GM18526 (cell line): Measurements from ENCODE around the gene P2RY14.

Source experiments
- POLR2A ChIP-seq: IDR thresholded peaks from 3 replicates; pipeline ENCODE4 v1.6.1; 2011; ENCODE audit not compliant: insufficient read length; ENCODE audit errors: extremely low read depth

Gene P2RY14

DNA sequence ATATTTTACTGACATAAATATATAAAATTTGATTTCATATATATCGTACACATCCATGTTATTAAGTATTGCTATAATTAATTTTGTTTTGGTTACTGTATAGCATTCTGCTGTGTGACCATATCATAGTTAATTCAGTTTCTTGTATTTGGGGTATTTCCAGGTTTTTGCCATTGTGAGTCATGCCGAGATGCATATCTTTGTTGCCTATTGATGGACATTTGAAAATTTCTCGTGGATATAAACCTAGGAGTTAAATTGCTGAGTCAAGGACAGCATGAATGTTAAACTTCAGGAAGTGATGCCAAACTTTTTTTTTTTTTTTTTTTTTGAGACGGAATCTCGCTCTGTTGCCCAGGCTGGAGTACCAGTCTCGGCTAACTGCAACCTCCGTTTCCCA, 41.6 kb downstream of the P2RY14 start:
- no peak for TF ChIP-seq POLR2A

DNA sequence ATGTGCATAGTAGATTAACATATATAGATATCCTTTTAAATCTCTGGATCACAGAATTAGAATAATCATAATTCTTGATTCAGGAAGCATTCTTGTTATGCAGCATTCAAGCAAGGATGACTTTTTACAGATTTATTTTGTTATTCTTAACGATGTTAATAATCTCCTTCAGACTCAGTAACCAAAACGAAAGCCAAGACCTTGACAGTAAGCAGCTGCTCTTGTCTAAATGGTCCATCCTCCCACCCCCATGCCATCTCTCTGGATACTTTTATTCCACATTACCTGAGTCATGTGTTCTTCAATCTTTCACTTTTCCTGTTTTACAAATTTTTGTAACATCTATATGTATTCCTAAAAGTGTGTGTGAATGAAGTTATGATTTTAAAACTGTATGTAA, 42.0 kb downstream of the P2RY14 start:
- no peak for TF ChIP-seq POLR2A

DNA sequence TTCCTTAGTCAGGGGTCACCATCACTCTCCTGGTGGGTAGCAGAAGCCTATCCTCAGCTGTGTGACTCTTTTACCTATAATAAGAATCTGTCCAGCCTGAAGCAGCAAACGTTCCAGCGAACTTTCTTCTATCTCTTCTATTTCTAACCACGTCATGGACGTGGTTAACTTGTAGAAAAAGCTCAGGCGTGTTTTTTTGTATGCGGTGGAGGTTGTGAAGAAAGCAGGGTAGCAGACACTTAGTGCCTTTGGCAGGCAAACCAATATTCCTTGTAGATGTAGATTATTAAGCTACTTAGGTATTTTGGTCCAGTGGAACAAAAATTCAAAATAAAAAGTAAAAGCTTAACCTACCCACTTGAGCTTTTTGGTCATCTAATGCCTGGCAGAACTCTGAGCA, 43.5 kb downstream of the P2RY14 start:
- no peak for TF ChIP-seq POLR2A

DNA sequence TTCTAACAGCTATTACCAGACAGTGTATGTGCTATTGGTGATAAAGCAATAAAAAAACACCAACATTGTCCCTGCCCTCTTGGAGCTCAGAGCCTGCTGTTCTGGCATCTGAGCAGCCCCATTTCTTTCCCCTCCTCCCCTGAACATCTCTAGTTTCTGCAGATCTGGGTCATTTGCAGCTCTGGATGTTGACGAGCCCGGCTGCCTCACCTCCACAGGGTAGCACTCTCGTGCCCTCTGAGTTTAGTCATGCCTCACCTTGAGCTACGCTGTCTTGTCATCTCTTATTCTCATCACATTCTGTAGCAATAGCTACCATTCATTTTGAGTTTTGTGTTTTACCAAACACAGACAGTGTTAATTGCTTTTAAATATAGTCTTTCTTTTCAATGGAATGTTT, 45.4 kb downstream of the P2RY14 start:
- no peak for TF ChIP-seq POLR2A

DNA sequence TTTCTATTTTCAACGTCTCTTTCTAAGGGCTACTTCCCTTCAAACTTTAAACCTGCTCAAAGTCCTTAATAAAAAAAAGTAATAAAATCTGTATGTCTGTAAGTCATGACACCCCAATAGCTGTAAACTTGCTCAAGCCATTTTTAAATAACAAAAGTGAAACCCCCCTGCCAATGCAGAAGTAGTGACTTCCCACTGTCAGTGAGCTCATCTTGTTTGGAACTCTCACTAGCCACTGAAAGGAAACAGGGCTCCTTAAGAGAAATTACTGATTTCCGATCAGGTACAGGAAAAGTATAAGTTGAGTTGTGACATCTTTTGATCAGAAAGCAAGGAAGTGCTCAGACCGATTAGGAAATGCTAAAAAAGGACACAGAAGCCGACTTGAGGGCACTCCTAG, 47.7 kb downstream of the P2RY14 start:
- no peak for TF ChIP-seq POLR2A

DNA sequence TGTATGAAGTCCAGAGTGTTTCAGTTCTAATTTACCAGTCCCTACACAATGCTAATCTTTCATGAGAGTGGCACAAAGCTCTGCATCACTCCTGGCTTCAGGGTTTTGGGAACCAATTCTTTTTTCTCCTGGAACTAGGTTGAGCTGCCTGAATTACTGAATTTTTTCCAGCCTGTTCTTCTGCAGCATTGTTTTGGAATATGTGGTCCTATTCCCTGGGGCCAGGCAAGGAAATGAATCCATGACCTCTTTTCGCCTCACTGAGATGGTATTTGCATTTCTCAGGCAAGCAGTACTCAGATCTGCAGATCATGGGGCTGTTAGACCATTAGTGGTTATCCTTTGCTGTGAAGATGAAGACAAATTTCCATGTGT, 49.7 kb downstream of the P2RY14 start:
- no peak for TF ChIP-seq POLR2A

DNA sequence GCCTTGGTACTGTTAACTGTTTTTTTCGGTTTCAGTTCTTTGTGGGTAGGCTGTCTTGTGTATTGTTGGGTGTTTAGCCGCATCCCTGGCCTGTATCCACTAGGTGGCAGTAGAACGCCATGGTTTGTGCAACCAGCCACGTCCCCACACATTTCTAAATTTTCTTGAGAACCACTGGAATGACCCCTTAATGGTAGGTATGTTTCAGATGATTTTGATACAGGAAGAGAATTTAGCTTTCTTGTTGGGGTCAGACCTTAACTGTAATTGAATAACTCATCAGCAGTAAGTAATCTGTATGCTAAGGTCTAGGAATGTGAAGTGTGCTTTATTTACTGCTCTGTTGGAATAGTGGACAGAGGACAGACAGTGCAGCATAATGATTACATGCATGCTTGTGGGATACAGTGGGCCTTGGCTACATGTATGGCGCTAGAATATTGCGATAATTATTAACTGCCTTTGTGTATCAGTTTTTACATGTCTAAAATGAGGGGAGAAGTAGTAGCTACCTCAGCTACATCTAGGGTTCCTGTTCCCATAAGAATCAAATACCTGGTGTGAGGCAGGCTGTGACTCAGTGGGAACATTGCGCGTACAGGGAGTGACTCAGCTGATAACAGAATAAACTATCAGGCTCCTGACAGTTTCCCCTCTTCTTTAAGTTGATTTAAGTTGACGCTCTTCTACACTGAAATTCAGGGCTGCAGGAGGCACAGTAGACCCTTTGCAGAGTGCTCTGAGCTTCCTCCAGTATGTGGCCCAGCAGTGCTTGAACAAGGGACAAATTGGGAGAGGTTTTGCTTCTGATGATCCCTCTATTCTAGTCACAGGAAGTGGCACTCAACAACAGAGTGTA, 50.3 kb downstream of the P2RY14 start:
- no peak for TF ChIP-seq POLR2A

DNA sequence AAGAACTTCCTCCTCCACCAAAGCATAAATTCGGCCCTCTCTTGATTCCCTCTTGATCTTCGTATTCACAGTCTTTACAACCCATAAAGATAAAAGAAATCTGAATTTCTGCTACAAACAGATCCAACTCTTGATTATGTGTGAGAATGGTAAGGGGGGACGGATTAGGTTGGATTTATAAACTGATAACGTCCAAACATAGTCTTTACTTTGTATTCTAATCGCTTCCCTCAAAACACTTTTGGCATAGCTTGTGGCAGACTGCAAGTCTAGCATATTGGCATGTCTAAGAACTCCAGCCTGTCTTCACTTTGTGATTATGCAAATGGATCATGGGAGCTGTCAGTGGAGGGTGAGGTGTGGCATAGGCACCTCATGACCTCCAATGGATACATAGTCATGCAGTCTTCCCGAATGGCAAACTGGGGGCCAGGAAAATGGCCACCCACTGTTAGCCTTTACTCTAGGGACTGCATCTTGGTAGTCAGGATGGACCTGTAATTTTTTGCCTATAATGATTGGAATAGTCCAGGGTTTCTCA, 51.0 kb downstream of the P2RY14 start:
- no peak for TF ChIP-seq POLR2A

DNA sequence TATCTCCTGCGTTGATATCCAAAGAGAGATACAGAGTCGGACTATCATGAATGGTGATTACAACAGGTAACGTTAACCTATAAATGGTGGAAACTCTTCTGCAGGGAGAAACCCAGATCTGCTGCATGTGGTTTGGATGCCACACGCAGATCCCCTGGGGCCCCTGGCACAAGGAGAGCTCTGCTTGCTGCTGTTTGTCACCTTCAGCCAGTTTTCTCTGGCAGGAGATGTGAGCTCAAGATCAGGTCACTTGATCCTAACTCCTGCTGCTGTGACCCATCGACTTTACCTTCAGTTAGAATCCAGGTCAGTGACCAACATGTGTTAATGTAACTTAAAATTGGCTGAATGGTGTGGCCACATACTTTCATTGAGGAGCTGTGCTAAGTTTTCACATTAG, 51.5 kb downstream of the P2RY14 start:
- TF ChIP-seq POLR2A, result no peak

DNA sequence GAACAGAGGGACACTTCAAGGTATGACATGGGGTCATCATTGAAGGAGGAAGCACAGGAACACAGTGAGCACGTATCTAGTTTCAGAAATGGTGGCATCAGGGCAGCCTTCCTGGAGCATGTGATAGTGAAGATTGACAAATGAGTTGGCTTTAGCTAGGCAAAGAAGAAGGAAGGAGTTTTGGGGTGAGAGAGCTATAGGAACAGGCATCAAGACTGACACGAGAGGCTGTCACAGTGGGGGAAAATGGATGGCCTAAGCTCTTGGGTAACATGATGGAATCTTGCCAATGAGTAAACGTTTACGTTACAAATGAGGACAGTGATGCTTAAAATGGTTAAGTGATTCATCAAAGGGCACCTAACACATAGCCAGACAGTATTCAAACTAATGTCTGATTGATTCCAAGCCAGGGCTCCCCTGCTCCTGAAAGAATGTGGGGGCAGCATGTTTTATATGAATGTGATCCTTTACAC, 52.2 kb downstream of the P2RY14 start:
- TF ChIP-seq POLR2A, result no peak

DNA sequence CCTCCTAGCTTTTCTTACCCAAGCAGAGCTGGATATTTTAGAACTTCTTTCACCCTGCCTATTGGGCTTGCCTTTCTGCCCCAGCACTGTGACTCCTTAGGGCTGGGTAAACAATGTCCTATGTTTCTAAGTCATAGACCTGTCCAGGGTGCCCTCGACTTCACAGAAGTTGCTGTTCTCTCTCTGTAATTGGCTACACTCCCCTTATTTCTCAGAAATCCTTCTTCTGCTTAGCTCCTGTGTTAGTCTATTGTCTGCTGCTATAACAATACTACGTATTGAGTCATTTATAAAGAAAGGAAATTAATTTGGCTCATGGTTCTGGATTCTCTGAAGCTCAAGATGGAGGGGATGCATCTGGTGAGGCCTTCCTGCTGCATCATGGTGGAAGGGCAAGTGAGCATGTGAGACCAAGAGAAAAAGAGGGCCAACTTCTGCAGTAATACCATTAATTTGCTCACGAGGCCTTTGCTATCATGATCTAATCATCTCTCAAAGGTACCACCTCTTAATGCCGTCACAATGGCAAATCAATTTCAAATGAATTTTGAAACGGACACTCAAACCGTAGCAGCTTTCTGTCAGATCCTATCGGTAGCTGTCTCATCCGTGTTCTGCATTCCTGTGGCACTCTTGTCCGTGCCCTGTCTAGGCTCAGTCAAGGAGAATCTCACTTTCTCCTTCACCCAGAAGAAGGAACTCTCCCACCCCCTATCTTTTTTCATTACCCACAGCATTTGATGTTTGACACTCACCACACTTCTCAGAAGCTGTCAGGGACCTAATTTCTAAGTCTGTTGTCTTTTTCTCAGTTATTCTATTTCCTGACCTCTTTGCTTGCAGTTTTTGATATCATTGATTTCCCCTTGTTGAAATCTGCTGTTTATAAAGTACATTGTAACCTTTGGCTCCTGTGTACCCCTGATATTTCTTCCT, 53.0 kb downstream of the P2RY14 start:
- TF ChIP-seq POLR2A, result no peak

DNA sequence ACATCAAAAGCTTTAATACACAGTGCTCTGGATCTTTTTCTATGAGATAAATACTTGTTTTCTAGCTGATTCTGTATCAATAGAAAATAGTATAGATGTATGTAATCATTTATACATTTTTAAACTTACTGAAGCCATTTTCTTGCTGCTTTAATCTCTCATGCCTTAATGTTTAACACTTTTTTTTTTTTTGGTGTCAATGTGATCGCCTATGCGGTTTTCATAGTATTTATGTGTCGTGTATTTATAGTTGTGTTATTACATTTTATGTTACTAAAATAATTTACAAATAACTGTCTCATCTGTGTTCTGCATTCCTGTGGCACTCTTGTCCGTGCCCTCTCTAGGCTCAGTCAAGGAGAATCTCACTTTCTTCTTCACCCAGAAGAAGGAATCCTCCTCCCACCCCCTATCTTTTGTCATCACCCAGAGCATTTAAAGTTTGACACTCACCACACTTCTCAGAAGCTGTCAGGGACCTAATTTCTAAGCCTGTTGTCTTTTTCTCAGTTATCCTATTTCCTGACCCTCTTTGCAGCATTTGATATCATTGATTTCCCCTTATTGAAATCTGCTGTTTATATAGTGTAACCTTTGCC, 54.0 kb downstream of the P2RY14 start:
- no peak for TF ChIP-seq POLR2A

DNA sequence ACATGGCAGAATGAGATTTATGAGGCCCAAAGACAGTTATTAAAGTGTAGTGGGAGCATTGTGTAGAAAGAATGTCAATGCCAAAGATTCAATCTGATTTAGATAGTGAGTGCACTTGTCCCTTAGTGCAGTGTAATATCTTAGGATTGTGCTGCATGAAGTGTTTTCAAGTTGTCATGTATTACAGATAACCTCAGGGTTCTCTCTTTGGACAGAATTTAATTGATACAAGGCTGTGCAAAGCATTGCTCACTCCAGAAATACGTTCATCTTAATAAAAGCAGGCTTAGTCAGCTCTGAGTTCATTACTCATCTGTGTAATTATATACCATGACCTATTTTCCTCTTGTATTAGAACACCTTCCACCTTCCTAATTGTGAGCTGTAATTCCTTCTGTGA, 59.3 kb downstream of the P2RY14 start:
- no peak for TF ChIP-seq POLR2A

DNA sequence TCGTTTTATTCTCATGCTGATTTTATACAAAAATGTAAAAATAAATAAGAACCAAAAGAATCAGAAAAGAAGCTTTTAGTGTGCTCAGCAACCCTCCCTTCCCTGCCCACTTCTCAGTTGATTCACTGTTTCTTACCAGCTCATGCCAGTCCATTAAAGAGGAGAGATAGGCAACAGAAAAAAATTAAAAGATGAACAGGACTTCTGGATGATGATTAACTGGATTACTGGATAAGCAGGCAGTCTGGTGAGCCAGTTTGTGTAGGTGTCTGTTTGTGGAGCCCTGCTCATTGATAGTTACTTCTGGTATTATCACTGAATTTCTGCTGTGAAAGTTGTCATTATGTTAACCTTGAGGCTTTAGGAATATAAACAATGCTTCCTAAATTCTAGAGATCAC, 60.2 kb downstream of the P2RY14 start:
- no peak for TF ChIP-seq POLR2A
